Measurements from ENCODE around the gene CCL19.
"Not testable (repeated sequence)": the region's sequence is repeated elsewhere in the genome, so short reads cannot be mapped to it uniquely, and the experiment has no call there.

The CCL19 gene

DNA sequence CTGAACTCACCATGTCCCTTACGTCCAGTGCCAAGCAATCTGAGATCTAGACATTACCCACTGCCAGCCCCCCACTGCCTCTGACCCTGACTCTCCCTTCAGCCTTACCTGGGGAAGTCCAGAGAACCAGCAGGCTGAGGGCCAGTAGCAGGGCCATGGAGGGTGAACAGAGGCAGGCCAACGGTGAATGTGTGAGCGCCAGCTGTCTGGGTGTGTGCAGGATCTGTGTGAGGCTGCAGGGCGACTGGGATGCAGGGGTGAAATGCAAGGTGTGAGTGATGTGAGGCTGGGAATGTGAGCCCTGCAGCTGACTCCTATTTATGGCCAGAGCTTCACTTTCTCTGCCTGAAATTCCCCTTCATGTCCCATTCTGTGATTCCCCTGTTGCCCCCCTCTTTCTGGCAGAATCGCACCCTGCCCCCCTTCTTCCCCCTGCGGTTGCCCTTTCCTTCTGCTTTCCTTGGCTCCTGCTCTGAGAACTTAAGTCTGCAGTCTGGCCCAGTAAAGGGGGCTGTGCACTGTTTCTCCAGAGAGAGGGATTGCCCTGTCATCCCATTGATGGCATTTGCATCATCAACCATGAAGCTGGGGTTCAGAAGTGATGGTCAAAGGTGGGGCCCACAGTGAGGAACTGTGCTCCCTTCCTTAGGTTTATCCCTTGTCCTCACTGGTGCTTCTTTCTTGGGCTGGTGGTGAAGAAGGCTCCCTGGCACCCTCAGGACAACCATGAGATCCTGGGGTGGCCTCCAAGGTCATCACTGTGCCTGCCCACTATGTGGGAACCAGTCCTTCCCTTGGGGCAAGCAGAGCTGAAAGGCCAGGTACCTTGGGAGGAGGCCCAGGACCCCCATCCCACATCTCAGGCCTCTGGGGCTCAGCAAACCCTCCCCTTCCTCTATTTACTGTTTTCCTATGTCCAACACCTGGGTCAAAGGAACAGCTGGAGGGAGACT, at the start of gene CCL19:
Gene CCL19 (minus strand): TSS at position 294 of the 953 bp plus-strand sequence. CDS start 137 bp downstream, at position 157.
- in situ Hi-C loops (cut with HindIII; ENCODE audit: low sequenced_read_pairs) = no loop called here

DNA sequence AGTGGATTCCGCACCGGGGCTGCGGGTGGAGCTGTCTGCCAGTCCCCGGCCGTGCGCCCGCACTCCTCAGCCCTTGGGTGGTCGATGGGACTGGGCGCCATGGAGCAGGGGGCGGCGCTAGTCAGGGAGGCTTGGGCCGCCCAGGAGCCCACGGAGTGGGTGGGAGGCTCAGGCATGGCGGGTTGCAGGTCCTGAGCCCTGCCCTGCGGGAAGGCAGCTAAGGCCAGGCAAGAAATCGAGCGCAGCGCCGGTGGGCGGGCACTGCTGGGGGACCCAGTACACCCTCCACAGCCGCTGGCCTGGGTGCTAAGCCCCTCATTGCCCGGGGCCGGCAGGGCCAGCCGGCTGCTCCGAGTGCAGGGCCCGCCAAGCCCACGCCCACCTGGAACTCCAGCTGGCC, 49.1 kb upstream of the CCL19 start:
- in situ Hi-C loops (cut with HindIII; ENCODE audit: low sequenced_read_pairs) = not testable (repeated sequence)

DNA sequence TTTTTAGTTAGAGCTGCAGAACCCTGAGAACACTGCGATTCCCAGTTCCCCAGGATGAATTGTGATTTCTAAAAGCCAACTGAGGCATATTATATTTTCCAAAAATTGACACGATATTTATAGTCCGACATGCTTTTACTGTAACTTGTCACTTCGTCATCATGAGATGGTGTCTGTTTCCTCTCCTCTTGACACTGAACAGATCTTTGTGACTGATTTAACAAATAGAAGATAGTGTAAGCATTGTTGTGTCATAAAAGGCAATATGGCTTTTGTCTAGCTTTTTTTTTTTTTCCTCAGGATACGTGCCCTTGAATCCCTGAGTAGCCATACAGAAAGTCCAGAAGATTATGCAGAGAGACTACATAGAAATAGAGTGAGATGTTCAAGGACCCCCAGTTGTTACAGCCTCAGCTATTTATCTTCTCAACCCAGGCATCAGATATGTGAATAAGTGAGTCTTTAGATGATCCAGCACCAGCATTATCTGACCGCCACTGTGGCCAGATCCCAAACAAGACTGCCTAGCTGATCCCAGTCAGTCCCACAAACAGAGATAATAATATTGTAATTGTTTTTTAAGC, 46.7 kb upstream of the CCL19 start:
- in situ Hi-C loops (cut with HindIII; ENCODE audit: low sequenced_read_pairs) = no loop called here

DNA sequence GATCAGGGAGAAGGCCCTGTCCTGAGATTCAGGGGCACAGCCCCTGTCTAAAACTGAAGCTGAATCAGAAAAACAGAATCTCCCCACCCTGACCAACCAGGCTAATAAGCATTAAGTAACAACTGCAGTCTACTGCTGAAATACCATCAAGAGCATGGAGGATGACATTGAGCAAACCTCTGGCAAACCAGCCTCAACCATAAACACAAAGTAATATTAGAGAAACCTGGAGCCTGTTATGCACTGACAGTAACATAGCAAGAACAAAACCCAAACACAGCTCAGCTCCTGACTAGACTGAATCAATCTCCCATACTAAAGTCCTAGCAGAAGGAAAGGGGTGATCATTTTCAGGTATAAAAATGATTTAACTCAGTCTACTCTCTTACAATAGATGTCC, 43.6 kb upstream of the CCL19 start:
- in situ Hi-C loops (cut with HindIII; ENCODE audit: low sequenced_read_pairs) = no loop called here

DNA sequence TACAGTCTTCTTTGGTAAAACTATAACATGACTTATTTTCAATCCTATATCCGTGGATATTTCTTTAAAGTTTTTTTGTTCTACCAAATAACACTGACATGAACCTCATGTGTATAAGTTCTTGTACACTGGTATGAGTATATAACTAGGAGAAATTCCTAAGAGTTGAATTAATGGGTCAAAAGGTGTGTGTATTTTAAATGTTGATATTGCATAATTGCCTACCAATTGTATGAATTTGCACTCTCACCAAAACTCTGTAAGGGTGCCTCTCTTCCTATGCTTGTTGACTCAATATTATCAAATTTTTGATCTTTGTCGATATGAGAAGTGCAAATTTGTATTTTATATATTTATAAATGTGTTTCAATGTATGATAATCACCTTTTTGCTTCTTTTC, 41.8 kb upstream of the CCL19 start:
- in situ Hi-C loops (cut with HindIII; ENCODE audit: low sequenced_read_pairs) = no loop called here

DNA sequence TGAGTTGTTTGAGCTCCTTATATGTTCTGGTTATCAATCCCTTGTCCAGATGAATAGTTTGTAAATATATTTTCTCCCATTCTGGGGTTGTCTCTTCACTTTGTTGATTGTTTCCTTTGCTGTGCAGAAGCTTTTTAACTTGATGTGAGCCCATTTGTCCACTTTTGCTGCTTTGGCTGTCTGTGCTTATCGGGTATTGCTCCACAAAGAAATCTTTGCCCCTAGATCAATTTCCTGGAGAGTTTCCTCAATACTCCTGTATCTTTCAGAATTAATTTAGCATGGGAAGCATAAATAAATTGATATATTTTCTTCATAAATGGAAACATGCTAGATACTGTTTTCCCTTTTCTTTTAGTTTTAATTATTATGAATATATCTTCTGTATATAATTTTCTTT, 41.4 kb upstream of the CCL19 start:
- in situ Hi-C loops (cut with HindIII; ENCODE audit: low sequenced_read_pairs) = no loop called here

DNA sequence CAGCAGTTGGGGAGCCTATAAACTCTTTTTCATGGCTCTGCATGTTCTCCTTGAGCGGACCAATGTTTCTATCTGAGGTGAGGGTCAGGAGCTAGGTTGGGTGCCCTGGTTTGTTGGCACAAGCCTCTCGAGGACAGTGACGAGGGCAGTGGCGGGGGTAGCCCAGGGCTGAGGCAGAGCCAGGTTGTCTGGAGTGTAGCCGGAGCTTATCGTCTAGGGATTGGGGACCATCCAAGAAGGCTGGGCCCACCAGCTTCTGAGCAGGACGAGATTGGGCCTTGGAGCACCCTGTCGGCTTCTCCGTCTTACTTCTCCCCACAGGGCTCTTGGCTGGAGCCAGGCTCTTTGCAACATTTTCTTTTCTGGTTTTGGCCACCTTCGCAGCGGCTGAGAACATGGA, 32.1 kb upstream of the CCL19 start:
- in situ Hi-C loops (cut with HindIII; ENCODE audit: low sequenced_read_pairs) = no loop called here

DNA sequence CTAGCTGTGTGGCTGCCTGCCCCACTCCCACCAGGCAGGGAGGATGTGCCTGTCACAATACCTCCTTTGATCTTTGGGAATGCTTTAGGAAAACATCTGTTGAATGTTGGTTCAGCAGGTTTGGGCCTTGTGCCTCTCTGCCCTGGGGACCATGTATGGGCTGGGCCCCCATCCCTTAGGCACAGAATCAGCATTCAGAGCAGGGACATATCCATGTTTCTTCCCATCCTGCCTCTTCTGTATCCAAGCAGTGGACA, 28.6 kb upstream of the CCL19 start:
- in situ Hi-C loops (cut with HindIII; ENCODE audit: low sequenced_read_pairs) = not testable (repeated sequence)

DNA sequence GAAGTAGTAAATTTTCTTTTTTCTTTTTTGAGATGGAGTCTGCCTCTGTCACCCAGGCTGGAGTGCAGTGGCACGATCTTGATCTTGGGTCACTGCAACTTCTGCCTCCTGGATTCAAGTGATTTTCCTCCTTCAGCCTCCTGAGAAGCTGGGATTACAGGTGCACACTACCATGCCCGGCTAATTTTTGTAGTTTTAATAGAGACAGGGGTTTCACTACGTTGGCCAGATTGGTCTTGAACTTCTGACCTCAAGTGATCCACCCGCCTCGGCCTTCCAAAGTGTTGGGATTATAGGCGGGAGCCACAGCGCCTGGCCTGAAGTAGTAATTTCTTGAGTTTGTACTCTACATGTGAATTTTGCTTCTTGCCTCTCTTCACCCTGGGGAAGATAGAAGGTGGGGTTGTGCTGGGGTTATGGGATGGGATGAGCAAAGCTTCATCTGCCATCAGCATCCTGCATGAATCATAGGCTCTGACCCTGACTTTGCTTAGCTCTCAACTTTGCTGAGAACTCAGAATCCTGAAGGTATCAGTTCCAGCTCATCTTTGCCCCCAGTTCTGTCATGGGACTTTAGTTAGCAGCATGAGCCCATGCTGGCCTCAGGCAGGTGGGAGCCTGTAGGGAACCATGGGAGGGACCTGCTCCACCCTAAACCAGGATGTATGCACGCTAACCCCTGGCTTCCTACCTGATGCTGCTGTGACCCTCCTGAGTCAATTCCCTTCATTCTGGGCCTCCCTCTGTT, 28.1 kb upstream of the CCL19 start:
- in situ Hi-C loops (cut with HindIII; ENCODE audit: low sequenced_read_pairs) = no loop called here

DNA sequence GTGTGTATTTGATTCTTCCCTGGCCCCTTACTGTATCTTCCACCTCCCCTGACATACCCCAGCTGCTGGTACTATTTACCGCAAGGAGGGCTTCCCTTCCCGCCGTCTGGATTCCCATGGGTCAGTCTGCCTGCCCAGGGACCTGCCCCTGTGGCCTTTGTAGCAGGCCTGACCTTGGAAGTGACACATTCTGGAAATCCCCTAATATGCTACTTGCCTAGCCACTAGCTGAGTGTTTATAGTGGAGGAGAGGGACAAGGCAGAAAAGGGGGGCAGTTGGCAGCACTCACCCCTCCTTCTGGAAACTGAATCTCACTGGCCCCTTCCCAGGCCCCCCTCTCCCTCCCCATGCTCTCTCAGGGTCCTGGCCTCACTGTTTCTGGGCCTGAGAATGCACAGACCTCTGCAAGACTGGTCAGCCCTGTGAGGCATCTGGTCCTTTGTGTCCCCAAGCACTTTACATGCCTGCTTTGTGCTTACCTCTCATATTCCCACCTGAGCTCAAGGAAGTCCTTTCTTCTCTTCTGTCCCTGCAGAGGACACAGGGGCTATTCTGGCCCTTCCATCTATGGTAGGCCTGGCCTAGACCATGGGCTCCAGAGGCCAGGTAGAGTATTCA, 27.0 kb upstream of the CCL19 start:
- in situ Hi-C loops (cut with HindIII; ENCODE audit: low sequenced_read_pairs) = no loop called here

DNA sequence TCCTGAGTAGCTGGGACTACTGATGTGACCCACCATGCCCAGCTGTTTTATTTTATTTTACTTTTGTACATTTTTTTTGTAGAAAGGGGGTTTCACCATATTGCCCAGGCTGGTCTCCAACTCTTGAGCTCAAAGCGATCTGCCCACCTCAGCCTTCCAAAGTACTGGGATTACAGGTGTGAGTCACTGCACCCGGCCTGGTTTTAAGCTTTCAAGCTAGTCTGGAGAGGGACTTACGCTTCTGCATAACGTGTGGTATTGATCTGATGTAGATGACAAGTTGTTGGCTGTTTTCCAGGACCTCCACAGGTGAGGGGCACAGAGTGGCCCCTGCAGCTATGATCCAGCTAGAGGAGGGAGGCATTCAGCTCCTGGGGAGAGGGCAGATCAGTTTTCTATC, 25.6 kb upstream of the CCL19 start:
- in situ Hi-C loops (cut with HindIII; ENCODE audit: low sequenced_read_pairs) = no loop called here

DNA sequence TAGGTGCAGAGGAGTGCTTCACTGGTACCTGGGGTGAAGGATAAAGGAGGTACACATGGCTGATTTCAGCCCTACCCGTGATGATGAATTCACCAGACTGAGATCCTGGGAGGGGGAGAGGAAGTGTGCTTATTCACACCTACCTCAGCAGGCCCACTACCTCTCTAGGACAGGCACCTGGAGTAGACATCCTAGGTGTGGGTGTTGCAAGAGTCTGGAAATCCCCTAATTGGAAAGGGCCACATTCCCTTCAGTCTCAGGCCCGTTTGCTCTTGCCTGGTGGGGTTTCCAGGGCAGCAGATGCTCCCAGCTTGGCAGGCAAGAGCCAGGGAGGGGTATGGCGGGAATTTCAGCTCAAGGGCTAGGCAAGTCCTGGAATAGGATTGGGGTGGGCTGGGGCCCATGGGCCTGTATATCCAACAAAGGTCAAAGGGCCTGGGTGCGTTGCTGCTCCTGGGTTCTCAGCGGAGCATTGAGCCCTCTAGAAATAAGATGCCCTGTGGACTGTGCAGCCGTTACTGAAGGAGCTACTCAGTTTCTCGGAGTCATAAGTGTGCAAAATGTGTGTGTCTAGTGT, 24.7 kb upstream of the CCL19 start:
- in situ Hi-C loops (cut with HindIII; ENCODE audit: low sequenced_read_pairs) = no loop called here

DNA sequence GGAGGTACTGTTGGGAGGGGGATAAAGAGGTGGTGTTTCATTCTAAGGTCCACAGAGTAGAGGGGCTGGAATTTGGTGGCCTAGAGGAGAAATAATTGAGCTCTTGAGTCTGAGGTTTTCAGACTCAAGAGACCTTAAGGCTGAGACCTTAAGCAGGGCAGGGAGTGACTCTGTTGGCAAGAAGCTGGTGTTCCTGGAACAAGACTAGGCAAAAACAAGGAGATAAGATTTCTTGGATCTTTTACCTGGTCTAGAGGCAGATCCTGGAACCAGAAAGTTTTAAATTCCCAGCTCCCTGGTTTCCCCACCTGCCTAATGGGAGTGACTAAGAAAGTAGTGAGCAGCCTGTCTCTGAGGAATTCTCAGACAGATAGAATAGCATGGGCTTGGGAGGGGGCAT, 22.9 kb upstream of the CCL19 start:
- in situ Hi-C loops (cut with HindIII; ENCODE audit: low sequenced_read_pairs) = loop anchor here (5.0 kb wide), 1 partner anchor 33 kb away; no protein-coding TSS in a partner anchor

DNA sequence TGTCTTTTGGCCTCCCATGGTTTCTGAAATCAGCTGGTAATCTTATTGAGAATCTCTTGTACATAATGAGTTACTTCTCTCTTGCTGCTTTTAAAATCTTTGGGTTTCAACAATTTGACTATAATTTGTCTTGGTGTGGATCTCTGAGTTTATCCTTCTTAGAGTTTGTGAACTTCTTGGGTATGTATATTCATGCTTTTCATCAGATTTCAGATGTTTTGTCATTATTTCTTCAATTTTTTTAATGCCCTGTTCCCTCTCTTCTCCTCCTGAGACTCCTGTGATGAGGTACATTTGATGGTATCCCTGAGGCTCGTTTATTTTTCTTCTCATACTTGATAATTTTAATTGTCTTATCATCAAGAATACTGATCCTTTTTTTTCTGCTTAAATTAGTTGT, 21.1 kb upstream of the CCL19 start:
- in situ Hi-C loops (cut with HindIII; ENCODE audit: low sequenced_read_pairs) = loop anchor here (5.0 kb wide), 1 partner anchor 35 kb away; no protein-coding TSS in a partner anchor

DNA sequence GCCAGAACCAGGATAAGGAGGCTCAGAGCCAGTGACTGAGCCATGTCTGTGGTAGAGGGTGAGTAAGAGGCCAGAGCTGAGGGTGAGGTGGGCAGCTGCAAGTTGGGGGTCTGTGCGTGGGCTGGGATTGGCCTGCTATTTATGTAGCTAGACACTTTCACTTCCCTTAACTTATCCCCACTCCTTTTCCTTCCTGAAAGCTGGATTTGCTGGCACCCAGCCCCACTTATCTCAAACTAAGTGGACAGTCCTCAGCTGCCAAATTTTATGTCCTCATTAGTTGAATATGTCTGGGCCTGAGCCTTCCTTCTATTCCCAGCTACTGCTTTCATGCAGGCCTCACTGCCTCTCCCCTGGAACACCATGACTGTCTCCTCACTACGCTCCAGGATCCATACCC, 18.9 kb upstream of the CCL19 start, which contains the start of gene CCL21:
Gene CCL21 (minus strand): TSS at position 114 of the 400 bp plus-strand sequence. CDS start 70 bp downstream, at position 44.
- in situ Hi-C loops (cut with HindIII; ENCODE audit: low sequenced_read_pairs) = loop anchor here (5.0 kb wide), 1 partner anchor 37 kb away; no protein-coding TSS in a partner anchor

DNA sequence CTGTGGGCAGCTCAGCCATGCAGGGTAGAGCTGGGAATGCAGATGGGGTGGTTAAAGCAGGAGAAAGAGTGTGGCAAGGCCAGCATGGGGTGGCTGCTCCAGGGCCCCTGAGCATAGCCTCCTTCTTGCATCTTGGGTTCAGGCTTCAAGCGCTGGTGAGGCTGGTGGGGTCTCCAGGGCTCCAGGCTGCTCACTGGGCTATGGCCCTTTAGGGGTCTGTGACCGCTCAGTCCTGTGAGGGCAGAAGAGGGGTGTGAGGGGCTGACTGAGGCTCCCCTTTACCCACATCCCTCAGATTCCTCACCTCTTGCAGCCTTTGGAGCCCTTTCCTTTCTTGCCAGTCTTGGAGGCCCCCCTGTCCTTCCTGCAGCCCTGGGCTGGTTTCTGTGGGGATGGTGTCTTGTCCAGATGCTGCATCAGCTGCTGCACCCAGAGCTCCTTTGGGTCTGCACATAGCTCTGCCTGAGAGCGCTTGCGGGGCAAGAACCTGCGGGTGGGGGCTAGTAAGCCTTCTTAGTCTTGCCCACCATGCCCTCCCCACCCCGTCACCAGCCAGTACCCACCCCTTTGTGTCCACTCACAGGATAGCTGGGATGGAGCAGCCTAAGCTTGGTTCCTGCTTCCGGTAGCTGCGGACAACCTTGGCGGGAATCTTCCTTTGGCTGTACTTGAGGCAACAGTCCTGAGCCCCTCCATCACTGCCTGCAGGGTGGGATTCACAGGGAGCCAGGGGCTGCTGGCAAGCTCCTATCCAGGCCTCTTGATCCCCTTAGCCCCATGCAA, 18.3 kb upstream of the CCL19 start:
- in situ Hi-C loops (cut with HindIII; ENCODE audit: low sequenced_read_pairs) = no loop called here

DNA sequence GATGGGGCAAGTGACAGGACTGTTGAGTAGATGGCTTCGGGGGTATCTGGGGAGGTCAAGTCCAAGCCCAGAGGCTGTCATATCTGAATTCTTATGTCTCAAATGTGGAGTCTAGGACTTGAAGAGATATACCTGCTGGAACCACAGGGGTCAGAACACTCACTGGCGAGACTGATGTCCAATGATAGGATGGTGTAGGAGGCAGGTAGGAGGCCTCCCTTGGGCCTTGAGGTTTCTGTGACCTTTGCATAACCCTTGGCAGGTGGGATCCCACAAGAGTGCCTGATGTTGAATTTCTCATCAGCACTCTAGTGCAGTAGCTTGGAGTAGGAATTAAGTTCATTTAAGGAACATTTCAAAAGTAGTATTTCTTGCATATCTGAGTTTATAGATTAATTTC, 16.1 kb upstream of the CCL19 start:
- in situ Hi-C loops (cut with HindIII; ENCODE audit: low sequenced_read_pairs) = no loop called here

DNA sequence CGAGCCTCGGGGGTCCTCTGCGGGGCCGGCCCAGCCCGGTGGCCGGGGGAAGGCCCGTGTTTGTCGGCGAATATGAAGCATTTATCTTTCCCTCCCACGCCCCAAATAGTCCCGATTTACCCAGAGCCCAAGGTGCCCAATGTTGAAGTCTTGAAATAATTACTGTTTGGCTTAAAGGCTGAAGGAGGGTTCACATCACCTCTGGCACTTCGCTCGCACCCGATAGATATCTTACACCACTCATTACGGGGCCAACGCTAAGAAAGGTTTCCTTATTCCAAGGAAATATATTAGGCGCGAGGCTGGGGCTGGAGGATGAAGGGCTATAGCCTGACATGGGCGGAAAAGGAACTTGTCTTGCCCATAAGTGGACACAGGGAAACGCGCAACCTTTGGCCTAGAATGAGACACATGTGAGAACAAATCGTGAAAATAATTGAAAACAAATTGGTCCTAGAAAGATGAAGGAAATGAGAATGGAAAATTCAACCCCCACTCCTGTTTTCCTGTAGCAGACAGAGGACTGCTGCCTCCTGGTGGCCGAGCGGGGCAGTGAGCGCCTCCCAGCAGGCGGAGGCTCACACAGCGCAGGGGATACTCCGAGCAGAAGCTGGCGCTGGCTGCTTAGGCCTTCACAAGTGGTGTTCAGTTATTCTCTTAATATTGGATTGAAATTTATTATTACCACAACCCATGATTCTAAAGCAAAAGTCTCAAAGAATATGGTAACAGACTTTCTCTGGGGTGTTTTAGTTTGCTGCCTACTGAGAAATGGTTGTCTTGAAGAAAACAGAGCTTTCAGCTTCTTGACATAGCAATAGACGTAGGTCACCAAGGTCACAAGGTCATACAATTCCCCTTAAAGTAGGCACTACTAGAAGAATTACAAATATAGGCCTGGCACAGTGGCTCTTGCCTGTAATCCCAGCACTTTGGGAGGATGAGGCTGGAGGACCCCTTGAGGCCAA, 11.0 kb upstream of the CCL19 start:
- in situ Hi-C loops (cut with HindIII; ENCODE audit: low sequenced_read_pairs) = no loop called here
